HEK293 (cell line): ENCODE measurements around the gene CSTA.

Experiments used
- GLIS1 ChIP-seq: fragments of 450-650 bp; formaldehyde crosslinking; IDR thresholded peaks from 2 replicates; pipeline ENCODE4 v1.5.1; 2016; ENCODE audit warnings: missing biosample characterization, missing genetic modification characterization
- HOXA7 ChIP-seq: sonication (generic); formaldehyde crosslinking; IDR thresholded peaks from 2 replicates; pipeline ENCODE4 v1.8.1; 2022; ENCODE audit warnings: missing genetic modification reagents, borderline replicate concordance
- HOXC10 ChIP-seq: sonication (generic); formaldehyde crosslinking; IDR thresholded peaks from 2 replicates; pipeline ENCODE4 v1.8.1; 2023; ENCODE audit warnings: mild to moderate bottlenecking, missing genetic modification reagents
- KLF9 ChIP-seq: fragments of 450-650 bp; formaldehyde crosslinking; IDR thresholded peaks from 2 replicates; pipeline ENCODE4 v1.5.1; 2016; ENCODE audit warnings: missing biosample characterization, missing genetic modification characterization, low read depth
- REPIN1 ChIP-seq: fragments of 450-650 bp; formaldehyde crosslinking; IDR thresholded peaks from 2 replicates; pipeline ENCODE4 v1.5.1; 2017; ENCODE audit warnings: missing biosample characterization, missing genetic modification characterization, low read depth
- SCRT2 ChIP-seq: fragments of 450-650 bp; formaldehyde crosslinking; IDR thresholded peaks from 2 replicates; pipeline ENCODE4 v1.5.1; 2016; ENCODE audit warnings: missing biosample characterization, missing genetic modification characterization
- SETDB1 ChIP-seq: IDR thresholded peaks from one replicate; pipeline ENCODE4 v1.6.1; 2017; ENCODE audit warnings: mild to moderate bottlenecking, low read length, moderate library complexity, mixed read lengths; ENCODE audit not compliant: insufficient read length
- YY2 ChIP-seq: fragments of 450-650 bp; formaldehyde crosslinking; IDR thresholded peaks from 2 replicates; pipeline ENCODE4 v1.5.1; 2016; ENCODE audit warnings: missing biosample characterization, missing genetic modification characterization
- ZBTB1 ChIP-seq: fragments of 450-650 bp; formaldehyde crosslinking; IDR thresholded peaks from 2 replicates; pipeline ENCODE4 v1.5.1; 2016; ENCODE audit warnings: missing biosample characterization, missing genetic modification characterization
- ZBTB48 ChIP-seq: fragments of 450-650 bp; formaldehyde crosslinking; IDR thresholded peaks from 2 replicates; pipeline ENCODE4 v1.5.1; 2016; ENCODE audit warnings: missing biosample characterization, missing genetic modification characterization
- ZFHX2 ChIP-seq: fragments of 450-650 bp; formaldehyde crosslinking; conservative IDR thresholded peaks from 2 replicates; pipeline ENCODE4 v1.5.1; 2016; ENCODE audit warnings: missing biosample characterization, missing genetic modification characterization
- ZFP41 ChIP-seq: fragments of 450-650 bp; formaldehyde crosslinking; IDR thresholded peaks from 2 replicates; pipeline ENCODE4 v1.5.1; 2016; ENCODE audit warnings: missing biosample characterization, missing genetic modification characterization, borderline replicate concordance
- ZNF10 ChIP-seq: fragments of 450-650 bp; formaldehyde crosslinking; IDR thresholded peaks from 2 replicates; pipeline ENCODE4 v1.5.1; 2017; ENCODE audit warnings: missing biosample characterization, missing genetic modification characterization
- ZNF121 ChIP-seq: fragments of 450-650 bp; formaldehyde crosslinking; IDR thresholded peaks from 2 replicates; pipeline ENCODE4 v1.5.1; 2016; ENCODE audit warnings: missing biosample characterization, missing genetic modification characterization
- ZNF138 ChIP-seq: fragments of 450-650 bp; formaldehyde crosslinking; IDR thresholded peaks from 2 replicates; pipeline ENCODE4 v1.5.1; 2016; ENCODE audit warnings: missing biosample characterization, missing genetic modification characterization, borderline replicate concordance
- ZNF169 ChIP-seq: fragments of 450-650 bp; formaldehyde crosslinking; IDR thresholded peaks from 2 replicates; pipeline ENCODE4 v1.5.1; 2016; ENCODE audit warnings: missing biosample characterization, missing genetic modification characterization
- ZNF2 ChIP-seq: fragments of 450-650 bp; formaldehyde crosslinking; IDR thresholded peaks from 2 replicates; pipeline ENCODE4 v1.5.1; 2016; ENCODE audit warnings: missing biosample characterization, missing genetic modification characterization
- ZNF214 ChIP-seq: fragments of 450-650 bp; formaldehyde crosslinking; IDR thresholded peaks from 2 replicates; pipeline ENCODE4 v1.5.1; 2017; ENCODE audit warnings: missing biosample characterization, mild to moderate bottlenecking, missing genetic modification characterization, borderline replicate concordance
- ZNF223 ChIP-seq: fragments of 450-650 bp; formaldehyde crosslinking; IDR thresholded peaks from 2 replicates; pipeline ENCODE4 v1.5.1; 2016; ENCODE audit warnings: missing biosample characterization, missing genetic modification characterization
- ZNF248 ChIP-seq: fragments of 450-650 bp; formaldehyde crosslinking; IDR thresholded peaks from 2 replicates; pipeline ENCODE4 v1.5.1; 2017; ENCODE audit warnings: missing biosample characterization, missing genetic modification characterization
- ZNF394 ChIP-seq: fragments of 450-650 bp; formaldehyde crosslinking; IDR thresholded peaks from 2 replicates; pipeline ENCODE4 v1.5.1; 2016; ENCODE audit warnings: missing biosample characterization, missing genetic modification characterization, mild to moderate bottlenecking, moderate library complexity, borderline replicate concordance
- ZNF433 ChIP-seq: fragments of 450-650 bp; formaldehyde crosslinking; IDR thresholded peaks from 2 replicates; pipeline ENCODE4 v1.5.1; 2016; ENCODE audit warnings: missing biosample characterization, missing genetic modification characterization, low read depth
- ZNF530 ChIP-seq: fragments of 450-650 bp; formaldehyde crosslinking; IDR thresholded peaks from 2 replicates; pipeline ENCODE4 v1.5.1; 2016; ENCODE audit warnings: low read depth, missing biosample characterization, missing genetic modification characterization
- ZNF623 ChIP-seq: fragments of 450-650 bp; formaldehyde crosslinking; IDR thresholded peaks from 2 replicates; pipeline ENCODE4 v1.5.1; 2016; ENCODE audit warnings: missing biosample characterization, missing genetic modification characterization
- ZNF624 ChIP-seq: fragments of 450-650 bp; formaldehyde crosslinking; IDR thresholded peaks from 2 replicates; pipeline ENCODE4 v1.5.1; 2017; ENCODE audit warnings: missing biosample characterization, missing genetic modification characterization
- ZNF654 ChIP-seq: fragments of 450-650 bp; formaldehyde crosslinking; IDR thresholded peaks from 2 replicates; pipeline ENCODE4 v1.5.1; 2016; ENCODE audit warnings: low read depth, missing biosample characterization, missing genetic modification characterization
- ZNF670 ChIP-seq: fragments of 450-650 bp; formaldehyde crosslinking; IDR thresholded peaks from 2 replicates; pipeline ENCODE4 v1.5.1; 2016; ENCODE audit warnings: missing biosample characterization, missing genetic modification characterization, low read depth
- ZNF701 ChIP-seq: fragments of 450-650 bp; formaldehyde crosslinking; IDR thresholded peaks from 2 replicates; pipeline ENCODE4 v1.5.1; 2016; ENCODE audit warnings: missing biosample characterization, missing genetic modification characterization
- ZNF707 ChIP-seq: fragments of 450-650 bp; formaldehyde crosslinking; IDR thresholded peaks from 2 replicates; pipeline ENCODE4 v1.5.1; 2016; ENCODE audit warnings: missing biosample characterization, missing genetic modification characterization
- ZNF76 ChIP-seq: fragments of 450-650 bp; formaldehyde crosslinking; IDR thresholded peaks from 2 replicates; pipeline ENCODE4; 2016; ENCODE audit warnings: low read depth, missing biosample characterization, missing genetic modification characterization, borderline replicate concordance
- ZNF776 ChIP-seq: fragments of 450-650 bp; formaldehyde crosslinking; IDR thresholded peaks from 2 replicates; pipeline ENCODE4 v1.5.0; 2017; ENCODE audit warnings: missing biosample characterization, missing genetic modification characterization, borderline replicate concordance
- ZSCAN30 ChIP-seq: fragments of 450-650 bp; IDR thresholded peaks from 2 replicates; pipeline ENCODE4 v1.5.1; 2018; ENCODE audit warnings: missing biosample characterization, mild to moderate bottlenecking, missing genetic modification characterization, moderate library complexity
- TF ChIP-seq, protein P1 (sequence below): fragments of 450-650 bp; formaldehyde crosslinking; IDR thresholded peaks from 2 replicates; pipeline ENCODE4 v1.5.0; 2017; ENCODE audit warnings: missing biosample characterization, missing genetic modification characterization, borderline replicate concordance
- TF ChIP-seq, protein P2 (sequence below): fragments of 450-650 bp; formaldehyde crosslinking; IDR thresholded peaks from 2 replicates; pipeline ENCODE4; 2016; ENCODE audit warnings: missing biosample characterization, missing genetic modification characterization
- TF ChIP-seq, protein P3 (sequence below): fragments of 450-650 bp; formaldehyde crosslinking; IDR thresholded peaks from 2 replicates; pipeline ENCODE4 v1.5.1; 2016; ENCODE audit warnings: missing biosample characterization, missing genetic modification characterization

The CSTA gene

DNA sequence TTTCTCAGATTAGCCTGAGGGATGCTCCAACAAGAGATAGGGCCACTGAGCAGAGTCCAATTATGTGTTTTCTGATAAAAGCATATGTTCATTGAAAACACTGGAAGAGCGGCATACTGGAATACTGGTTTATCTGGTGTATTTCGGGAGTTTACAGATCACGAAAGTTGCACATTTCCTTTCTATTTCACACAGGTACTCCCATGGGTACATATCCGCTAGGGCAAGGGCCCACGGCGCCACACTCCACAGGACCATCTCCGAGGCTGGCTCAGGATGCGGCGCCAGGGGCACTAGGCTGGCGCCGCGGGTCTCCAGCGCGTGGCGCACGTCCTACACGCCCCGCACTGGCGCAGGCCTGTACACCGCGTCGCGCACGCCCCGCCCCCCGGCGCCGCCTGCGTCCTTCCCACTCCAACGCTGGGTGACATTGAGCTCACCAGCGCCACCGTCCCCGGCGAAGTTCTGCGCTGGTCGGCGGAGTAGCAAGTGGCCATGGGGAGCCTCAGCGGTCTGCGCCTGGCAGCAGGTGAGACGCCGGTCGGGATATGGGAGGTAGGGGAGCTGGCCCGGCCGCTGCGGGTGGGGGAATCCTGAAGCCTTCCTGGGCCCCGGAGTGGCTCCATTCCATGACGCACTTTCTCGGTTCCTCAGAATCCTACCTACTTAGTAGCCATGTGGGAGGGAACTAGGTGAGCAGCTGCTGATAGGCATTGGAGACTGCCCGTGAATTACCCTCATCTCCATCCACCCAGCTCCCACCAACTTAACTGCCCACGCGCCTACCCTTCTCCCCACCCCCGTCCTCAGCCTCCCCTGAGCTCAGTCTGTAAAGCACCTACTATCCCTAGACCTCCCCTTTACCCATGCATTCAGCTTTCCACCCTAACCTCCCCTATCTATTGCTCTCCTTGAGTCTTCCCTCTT, 59.0 kb downstream of the CSTA start, which contains the start of gene FAM162A (continued):
- TF ChIP-seq ZSCAN30, result peak; percentile 51; the same call in 1 of the 2 replicates
- TF ChIP-seq ZNF623 (tag by site-specific recombination), result no peak
- no peak for TF ChIP-seq ZNF138 (tag by site-specific recombination)
- TF ChIP-seq SETDB1, result no peak
- no peak for TF ChIP-seq ZNF214 (tag by site-specific recombination)
- TF ChIP-seq ZNF433, result no peak
- no peak for TF ChIP-seq YY2 (tag by site-specific recombination)
- TF ChIP-seq, protein P1, sequence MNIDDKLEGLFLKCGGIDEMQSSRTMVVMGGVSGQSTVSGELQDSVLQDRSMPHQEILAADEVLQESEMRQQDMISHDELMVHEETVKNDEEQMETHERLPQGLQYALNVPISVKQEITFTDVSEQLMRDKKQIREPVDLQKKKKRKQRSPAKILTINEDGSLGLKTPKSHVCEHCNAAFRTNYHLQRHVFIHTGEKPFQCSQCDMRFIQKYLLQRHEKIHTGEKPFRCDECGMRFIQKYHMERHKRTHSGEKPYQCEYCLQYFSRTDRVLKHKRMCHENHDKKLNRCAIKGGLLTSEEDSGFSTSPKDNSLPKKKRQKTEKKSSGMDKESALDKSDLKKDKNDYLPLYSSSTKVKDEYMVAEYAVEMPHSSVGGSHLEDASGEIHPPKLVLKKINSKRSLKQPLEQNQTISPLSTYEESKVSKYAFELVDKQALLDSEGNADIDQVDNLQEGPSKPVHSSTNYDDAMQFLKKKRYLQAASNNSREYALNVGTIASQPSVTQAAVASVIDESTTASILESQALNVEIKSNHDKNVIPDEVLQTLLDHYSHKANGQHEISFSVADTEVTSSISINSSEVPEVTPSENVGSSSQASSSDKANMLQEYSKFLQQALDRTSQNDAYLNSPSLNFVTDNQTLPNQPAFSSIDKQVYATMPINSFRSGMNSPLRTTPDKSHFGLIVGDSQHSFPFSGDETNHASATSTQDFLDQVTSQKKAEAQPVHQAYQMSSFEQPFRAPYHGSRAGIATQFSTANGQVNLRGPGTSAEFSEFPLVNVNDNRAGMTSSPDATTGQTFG, result no peak
- no peak for TF ChIP-seq ZNF701 (tag by site-specific recombination)
- TF ChIP-seq, protein P2, sequence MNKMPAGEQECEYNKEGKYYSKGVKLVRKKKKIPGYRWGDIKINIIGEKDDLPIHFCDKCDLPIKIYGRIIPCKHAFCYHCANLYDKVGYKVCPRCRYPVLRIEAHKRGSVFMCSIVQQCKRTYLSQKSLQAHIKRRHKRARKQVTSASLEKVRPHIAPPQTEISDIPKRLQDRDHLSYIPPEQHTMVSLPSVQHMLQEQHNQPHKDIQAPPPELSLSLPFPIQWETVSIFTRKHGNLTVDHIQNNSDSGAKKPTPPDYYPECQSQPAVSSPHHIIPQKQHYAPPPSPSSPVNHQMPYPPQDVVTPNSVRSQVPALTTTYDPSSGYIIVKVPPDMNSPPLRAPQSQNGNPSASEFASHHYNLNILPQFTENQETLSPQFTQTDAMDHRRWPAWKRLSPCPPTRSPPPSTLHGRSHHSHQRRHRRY, result no peak
- peak; percentile 90 for TF ChIP-seq ZFHX2
- no peak for TF ChIP-seq ZNF654 (tag by site-specific recombination)
- TF ChIP-seq ZNF707, result no peak
- no peak for TF ChIP-seq ZNF169 (tag by site-specific recombination)
- peak; percentile 69; the same call in 1 of the 2 replicates for TF ChIP-seq ZBTB1 (tag by site-specific recombination)
- TF ChIP-seq ZNF624 (tag by site-specific recombination), result no peak
- TF ChIP-seq ZNF121 (tag by site-specific recombination), result no peak
- no peak for TF ChIP-seq ZNF530
- TF ChIP-seq HOXA7 (CRISPR knock-in tag), result no peak
- TF ChIP-seq ZBTB48, result peak; percentile 75
- TF ChIP-seq REPIN1 (tag by site-specific recombination), result no peak
- TF ChIP-seq ZNF776 (tag by site-specific recombination), result no peak
- TF ChIP-seq SCRT2 (tag by site-specific recombination), result 0 out of 2 replicates have a peak, but pooled peaks have one; percentile 11
- TF ChIP-seq ZNF670 (tag by site-specific recombination), result no peak
- TF ChIP-seq, protein P3, sequence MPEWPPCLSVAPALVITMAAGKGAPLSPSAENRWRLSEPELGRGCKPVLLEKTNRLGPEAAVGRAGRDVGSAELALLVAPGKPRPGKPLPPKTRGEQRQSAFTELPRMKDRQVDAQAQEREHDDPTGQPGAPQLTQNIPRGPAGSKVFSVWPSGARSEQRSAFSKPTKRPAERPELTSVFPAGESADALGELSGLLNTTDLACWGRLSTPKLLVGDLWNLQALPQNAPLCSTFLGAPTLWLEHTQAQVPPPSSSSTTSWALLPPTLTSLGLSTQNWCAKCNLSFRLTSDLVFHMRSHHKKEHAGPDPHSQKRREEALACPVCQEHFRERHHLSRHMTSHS (tag by site-specific recombination), result no peak
- TF ChIP-seq KLF9 (tag by site-specific recombination), result peak; percentile 85
- no peak for TF ChIP-seq ZNF10 (tag by site-specific recombination)
- TF ChIP-seq ZFP41, result no peak
- peak; percentile 72; the same call in 1 of the 2 replicates for TF ChIP-seq ZNF394 (tag by site-specific recombination)
- TF ChIP-seq ZNF223 (tag by site-specific recombination), result no peak
- TF ChIP-seq ZNF76, result peak; percentile 54; the same call in 1 of the 2 replicates
- peak; percentile 87 for TF ChIP-seq GLIS1 (tag by site-specific recombination)
- no peak for TF ChIP-seq HOXC10 (CRISPR knock-in tag)
- TF ChIP-seq ZNF248 (tag by site-specific recombination), result no peak
- peak; percentile 35; the same call in 1 of the 2 replicates for TF ChIP-seq ZNF2 (tag by site-specific recombination)
